HepG2 (cell line): ENCODE measurements around the gene ZNF507.

Source experiments
- EP300 ChIP-seq, 3 experiments: sonication (generic) in 1 of 3; formaldehyde crosslinking in 1 of 3; IDR thresholded peaks; 2 replicates each; pipeline versions ENCODE4 v1.5.1 to v1.6.1; 2011 to 2020; ENCODE audit warnings: low read depth in 2 of 3, low read length in 2 of 3, borderline replicate concordance in 1 of 3, improper control_type of control experiment in 1 of 3, mild to moderate bottlenecking in 1 of 3, missing genetic modification reagents in 1 of 3, moderate library complexity in 1 of 3
- HMG20A ChIP-seq: IDR thresholded peaks from 2 replicates; pipeline ENCODE4 v1.6.1; 2016; ENCODE audit warnings: borderline replicate concordance
- HNF4G ChIP-seq, 2 experiments: sonication (generic) in 1 of 2; formaldehyde crosslinking in 1 of 2; IDR thresholded peaks; 2 replicates each; pipeline versions ENCODE4 v1.4.0 to v1.6.1; 2011 to 2020; ENCODE audit warnings: borderline replicate concordance in 2 of 2, low read depth in 2 of 2, mild to moderate bottlenecking in 2 of 2, low read length in 1 of 2, missing genetic modification reagents in 1 of 2, moderate library complexity in 1 of 2
- JUNB ChIP-seq: sonication (generic); formaldehyde crosslinking; IDR thresholded peaks from 2 replicates; pipeline ENCODE4 v1.8.0; 2022; ENCODE audit warnings: missing genetic modification reagents, mild to moderate bottlenecking, borderline replicate concordance
- KAT8 ChIP-seq: IDR thresholded peaks from 2 replicates; pipeline ENCODE4 v1.6.1; 2016; ENCODE audit warnings: missing genetic modification reagents, missing compliant biosample characterization
- KDM5A ChIP-seq: fragments of 200-600 bp; sonication (generic); IDR thresholded peaks from 2 replicates; pipeline ENCODE4 v1.7.0; 2018; ENCODE audit warnings: antibody characterized with exemption, mild to moderate bottlenecking, low read length, borderline replicate concordance
- MAFG ChIP-seq: sonication (generic); formaldehyde crosslinking; IDR thresholded peaks from 2 replicates; pipeline ENCODE4 v1.5.1; 2020; ENCODE audit warnings: mild to moderate bottlenecking, missing genetic modification reagents
- NFE2L2 ChIP-seq: fragments of 150-350 bp; IDR thresholded peaks from 2 replicates; pipeline ENCODE4 v1.6.1; 2014; ENCODE audit warnings: low read length
- REL ChIP-seq: sonication (generic); formaldehyde crosslinking; conservative IDR thresholded peaks from 2 replicates; pipeline ENCODE4 v1.8.0; 2022; ENCODE audit warnings: mild to moderate bottlenecking, missing genetic modification reagents, moderate library complexity
- TAF1 ChIP-seq: sonication (generic); formaldehyde crosslinking; IDR thresholded peaks from 2 replicates; pipeline ENCODE4 v1.4.0; 2020; ENCODE audit warnings: missing genetic modification reagents
- XRCC5 ChIP-seq: fragments of 200-400 bp; formaldehyde crosslinking; optimal IDR thresholded peaks from 2 replicates; pipeline ENCODE3; 2017; ENCODE audit warnings: mild to moderate bottlenecking, low read length
- TF ChIP-seq, protein P1 (sequence below): sonication (generic); formaldehyde crosslinking; IDR thresholded peaks from 2 replicates; pipeline ENCODE4 v1.5.0; 2020; ENCODE audit warnings: mild to moderate bottlenecking, missing genetic modification reagents, moderate library complexity
- TF ChIP-seq, protein P2 (sequence below): sonication (generic); formaldehyde crosslinking; IDR thresholded peaks from 2 replicates; pipeline ENCODE4 v1.8.0; 2022; ENCODE audit warnings: missing genetic modification reagents, mild to moderate bottlenecking, borderline replicate concordance
- TF ChIP-seq, protein P3 (sequence below): conservative IDR thresholded peaks from 2 replicates; pipeline ENCODE4 v1.6.1; 2018; ENCODE audit warnings: missing genetic modification reagents

DNA sequence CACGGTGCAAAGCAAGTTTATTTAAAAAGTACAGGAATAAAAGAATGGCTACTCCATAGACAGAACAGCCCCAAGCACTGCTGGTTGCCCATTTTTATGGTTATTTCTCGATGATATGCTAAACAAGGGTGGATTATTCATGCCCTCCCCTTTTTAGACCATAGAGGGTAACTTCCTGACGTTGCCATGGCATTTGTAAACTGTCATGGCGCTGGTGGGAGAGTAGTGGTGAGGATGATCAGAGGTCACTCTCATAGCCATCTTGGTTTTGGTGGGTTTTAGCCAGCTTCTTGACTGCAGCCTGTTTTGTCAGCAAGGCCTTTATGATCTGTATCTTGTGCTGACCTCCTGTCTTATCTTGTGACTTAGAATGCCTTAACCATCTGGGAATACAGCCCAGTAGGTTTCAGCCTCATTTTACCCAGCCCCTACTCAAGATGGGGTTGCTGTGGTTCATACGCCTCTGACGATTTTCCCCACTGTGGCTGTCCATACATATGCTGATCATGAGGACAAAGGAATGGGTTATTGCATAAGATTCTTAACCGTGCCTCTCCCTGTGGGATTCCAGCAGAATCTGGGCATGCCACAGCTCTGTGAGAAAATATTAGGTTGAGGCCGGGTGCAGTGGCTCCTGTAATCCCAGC, 36.9 kb upstream of the ZNF507 start:
- TF ChIP-seq, protein P1, sequence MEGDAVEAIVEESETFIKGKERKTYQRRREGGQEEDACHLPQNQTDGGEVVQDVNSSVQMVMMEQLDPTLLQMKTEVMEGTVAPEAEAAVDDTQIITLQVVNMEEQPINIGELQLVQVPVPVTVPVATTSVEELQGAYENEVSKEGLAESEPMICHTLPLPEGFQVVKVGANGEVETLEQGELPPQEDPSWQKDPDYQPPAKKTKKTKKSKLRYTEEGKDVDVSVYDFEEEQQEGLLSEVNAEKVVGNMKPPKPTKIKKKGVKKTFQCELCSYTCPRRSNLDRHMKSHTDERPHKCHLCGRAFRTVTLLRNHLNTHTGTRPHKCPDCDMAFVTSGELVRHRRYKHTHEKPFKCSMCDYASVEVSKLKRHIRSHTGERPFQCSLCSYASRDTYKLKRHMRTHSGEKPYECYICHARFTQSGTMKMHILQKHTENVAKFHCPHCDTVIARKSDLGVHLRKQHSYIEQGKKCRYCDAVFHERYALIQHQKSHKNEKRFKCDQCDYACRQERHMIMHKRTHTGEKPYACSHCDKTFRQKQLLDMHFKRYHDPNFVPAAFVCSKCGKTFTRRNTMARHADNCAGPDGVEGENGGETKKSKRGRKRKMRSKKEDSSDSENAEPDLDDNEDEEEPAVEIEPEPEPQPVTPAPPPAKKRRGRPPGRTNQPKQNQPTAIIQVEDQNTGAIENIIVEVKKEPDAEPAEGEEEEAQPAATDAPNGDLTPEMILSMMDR (CRISPR knock-in tag): no peak
- TF ChIP-seq KAT8 (CRISPR knock-in tag) (no peak), JUNB (CRISPR knock-in tag) (no peak), KDM5A (no peak), MAFG (CRISPR knock-in tag) (no peak), NFE2L2 (no peak), HNF4G (IDR thresholded peaks at IDR 0.05; ENCODE audit: borderline replicate concordance, low read depth, low read length) (no peak), HNF4G (CRISPR knock-in tag; IDR thresholded peaks at IDR 0.05; ENCODE audit: borderline replicate concordance, low read depth) (no peak), REL (CRISPR knock-in tag) (no peak), HMG20A (CRISPR knock-in tag) (no peak), EP300 (IDR thresholded peaks at IDR 0.05; ENCODE audit: low read depth in 2 of 2, low read length in 2 of 2) (no peak), EP300 (CRISPR knock-in tag; IDR thresholded peaks at IDR 0.05; ENCODE audit: borderline replicate concordance) (no peak), TAF1 (CRISPR knock-in tag) (no peak), XRCC5 (no peak)
- TF ChIP-seq, protein P2, sequence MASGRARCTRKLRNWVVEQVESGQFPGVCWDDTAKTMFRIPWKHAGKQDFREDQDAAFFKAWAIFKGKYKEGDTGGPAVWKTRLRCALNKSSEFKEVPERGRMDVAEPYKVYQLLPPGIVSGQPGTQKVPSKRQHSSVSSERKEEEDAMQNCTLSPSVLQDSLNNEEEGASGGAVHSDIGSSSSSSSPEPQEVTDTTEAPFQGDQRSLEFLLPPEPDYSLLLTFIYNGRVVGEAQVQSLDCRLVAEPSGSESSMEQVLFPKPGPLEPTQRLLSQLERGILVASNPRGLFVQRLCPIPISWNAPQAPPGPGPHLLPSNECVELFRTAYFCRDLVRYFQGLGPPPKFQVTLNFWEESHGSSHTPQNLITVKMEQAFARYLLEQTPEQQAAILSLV (CRISPR knock-in tag): no peak
- TF ChIP-seq, protein P3, sequence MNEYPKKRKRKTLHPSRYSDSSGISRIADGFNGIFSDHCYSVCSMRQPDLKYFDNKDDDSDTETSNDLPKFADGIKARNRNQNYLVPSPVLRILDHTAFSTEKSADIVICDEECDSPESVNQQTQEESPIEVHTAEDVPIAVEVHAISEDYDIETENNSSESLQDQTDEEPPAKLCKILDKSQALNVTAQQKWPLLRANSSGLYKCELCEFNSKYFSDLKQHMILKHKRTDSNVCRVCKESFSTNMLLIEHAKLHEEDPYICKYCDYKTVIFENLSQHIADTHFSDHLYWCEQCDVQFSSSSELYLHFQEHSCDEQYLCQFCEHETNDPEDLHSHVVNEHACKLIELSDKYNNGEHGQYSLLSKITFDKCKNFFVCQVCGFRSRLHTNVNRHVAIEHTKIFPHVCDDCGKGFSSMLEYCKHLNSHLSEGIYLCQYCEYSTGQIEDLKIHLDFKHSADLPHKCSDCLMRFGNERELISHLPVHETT (CRISPR knock-in tag): no peak
